GM12875 (cell line): Measurements from ENCODE around the gene PHF8.

Experiments
- H3K4me3 ChIP-seq: one replicate; pipeline ENCODE4 v1.5.1; 2011; ENCODE audit warnings: low read depth, low read length, control low read depth
- CTCF ChIP-seq: IDR thresholded peaks from 2 replicates; pipeline ENCODE4 v1.5.1; 2011; ENCODE audit warnings: low read depth, mild to moderate bottlenecking, control low read depth, inconsistent platforms, low read length, moderate library complexity, borderline replicate concordance; ENCODE audit not compliant: insufficient read depth

The PHF8 gene

DNA sequence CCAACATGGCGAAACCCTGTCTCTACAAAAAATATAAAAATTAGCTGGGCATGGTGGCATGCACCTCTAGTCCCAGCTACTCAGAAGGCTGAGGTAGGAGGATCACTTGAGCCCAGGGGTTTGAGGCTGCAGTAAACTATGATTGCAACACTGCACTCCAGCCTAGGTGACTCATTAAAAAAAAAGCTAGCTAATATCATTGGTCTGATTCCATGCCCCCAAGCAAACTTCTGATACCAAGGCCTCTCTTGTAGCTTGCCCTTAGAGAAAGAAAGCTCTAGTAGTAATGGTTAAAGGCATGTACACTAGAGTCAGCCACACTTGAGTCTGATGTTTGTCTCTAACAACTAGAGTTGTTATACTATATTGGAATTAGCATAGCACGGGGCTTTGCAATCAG is 32.6 kb upstream of the PHF8 start:
- TF ChIP-seq CTCF, result no peak
- H3K4me3 ChIP-seq, result no peak overlapping the region

- no peak overlapping the region for H3K4me3 ChIP-seq
- no peak for TF ChIP-seq CTCF
Measured at GRCh38 chrX:54074826-54075225, 30.6 kb upstream of the PHF8 start.

DNA sequence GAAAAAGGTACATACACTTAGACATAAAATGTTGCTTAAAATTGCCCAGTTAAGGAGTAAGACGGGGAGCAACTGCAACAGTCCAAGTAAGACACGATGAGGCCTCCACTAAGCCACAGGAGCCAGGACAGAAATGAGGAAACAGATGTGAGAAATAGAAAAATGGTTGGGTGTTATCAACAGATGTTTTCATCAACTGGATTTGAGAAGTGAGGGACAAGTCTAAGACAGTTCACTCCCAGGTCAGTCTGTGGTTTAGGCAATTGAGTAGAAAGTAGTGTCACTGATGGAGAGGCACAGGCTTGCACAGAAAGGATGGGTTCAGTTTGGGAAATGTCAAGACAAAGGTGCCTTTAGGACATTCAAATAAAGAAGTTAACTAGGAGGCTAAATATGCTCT is 23.5 kb upstream of the PHF8 start:
- H3K4me3 ChIP-seq, result no peak overlapping the region
- TF ChIP-seq CTCF, result no peak

DNA sequence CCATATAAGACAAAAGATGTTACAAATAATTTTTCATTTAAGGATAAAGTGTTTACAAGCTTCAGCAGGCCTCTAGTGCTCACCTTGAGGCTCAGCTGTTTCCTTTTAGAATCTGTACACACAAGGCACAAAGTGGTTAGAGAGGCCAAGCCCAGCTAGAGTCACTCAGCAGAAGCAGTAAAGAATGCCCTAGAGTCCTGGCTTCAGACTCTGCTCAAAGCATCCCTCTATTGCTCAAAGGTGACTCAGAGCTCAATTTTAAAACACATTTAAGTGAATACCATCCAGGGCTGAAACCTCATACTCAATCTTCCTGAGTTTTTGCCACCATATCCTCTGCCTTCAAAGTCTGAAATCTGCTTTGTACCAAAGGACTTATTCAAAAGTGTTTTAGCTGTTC is 22.6 kb upstream of the PHF8 start:
- H3K4me3 ChIP-seq, result no peak overlapping the region
- no peak for TF ChIP-seq CTCF

DNA sequence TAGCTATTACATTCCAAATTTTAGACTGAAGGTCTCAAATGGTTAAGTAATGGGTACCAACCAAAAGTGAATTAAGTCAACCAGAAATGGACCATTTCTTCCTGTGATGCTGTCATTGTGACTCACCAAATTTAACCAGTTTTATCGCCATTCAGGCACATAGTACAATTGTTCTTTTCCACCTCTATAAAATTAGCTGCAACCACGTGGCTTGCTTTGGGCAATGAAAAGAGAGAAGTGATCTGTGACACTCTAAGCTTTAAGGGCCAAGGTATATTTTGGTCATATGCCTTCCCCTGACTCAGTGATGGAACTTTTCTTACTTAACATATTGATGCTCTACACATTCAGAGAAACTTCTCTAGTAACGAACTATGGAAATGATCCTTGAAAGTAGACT is 20.3 kb upstream of the PHF8 start:
- H3K4me3 ChIP-seq, result no peak overlapping the region
- no peak for TF ChIP-seq CTCF

GRCh38 chrX:54063361-54063760 is 19.1 kb upstream of the PHF8 start:
- H3K4me3 ChIP-seq, result no peak overlapping the region
- no peak for TF ChIP-seq CTCF

DNA sequence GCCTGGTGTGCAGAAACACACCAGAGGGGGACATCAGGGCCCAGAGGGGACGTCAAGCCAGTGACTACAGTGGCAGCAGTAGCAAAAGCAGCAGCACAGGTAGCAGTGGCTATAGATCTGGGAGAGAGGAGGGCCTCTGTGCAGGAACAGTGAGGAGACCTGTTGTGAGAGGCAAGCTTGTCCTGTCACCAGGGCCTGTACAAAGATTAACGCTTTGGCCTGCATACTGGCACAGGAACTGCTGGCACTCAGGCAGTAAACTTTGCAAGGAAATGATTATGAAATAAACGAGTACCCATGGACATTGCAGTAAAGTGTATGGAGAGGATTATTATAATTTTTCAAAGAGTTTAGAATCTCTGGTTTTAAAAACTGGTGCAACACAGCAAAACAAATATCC is 5.5 kb upstream of the PHF8 start:
- H3K4me3 ChIP-seq, result no peak overlapping the region

More for the DNA sequence above, 5.5 kb upstream of the PHF8 start:
- no peak for TF ChIP-seq CTCF
